ENCODE results near the gene IL17RB. TPM values are rescaled to one million over a fixed set of nuclear protein-coding genes. Genes with fewer than 3 reads are reported as not detected.

IL17RB gene
- total RNA-seq, 6 experiments from 2014 or later = not detected

GRCh38 chr3:53815067-53815466 lies 31.3 kb upstream of the IL17RB start:
- Mint-ChIP-seq H3K9me3 (no peaks in the 10 kb centered on the region), H3K27ac (no peak overlapping the region), H3K27me3 (ENCODE audit: insufficient read depth) (peaks cover 16% of the 10 kb centered on the region), H3K4me1 (ENCODE audit: low read depth) (no peaks in the 10 kb centered on the region), H3K4me3 (no peak overlapping the region), H3K36me3 (ENCODE audit: low read depth) (no peaks in the 10 kb centered on the region)
- no peak for DNase-seq
- TF ChIP-seq CTCF (IDR thresholded peaks at IDR 0.05) = no peak

DNA sequence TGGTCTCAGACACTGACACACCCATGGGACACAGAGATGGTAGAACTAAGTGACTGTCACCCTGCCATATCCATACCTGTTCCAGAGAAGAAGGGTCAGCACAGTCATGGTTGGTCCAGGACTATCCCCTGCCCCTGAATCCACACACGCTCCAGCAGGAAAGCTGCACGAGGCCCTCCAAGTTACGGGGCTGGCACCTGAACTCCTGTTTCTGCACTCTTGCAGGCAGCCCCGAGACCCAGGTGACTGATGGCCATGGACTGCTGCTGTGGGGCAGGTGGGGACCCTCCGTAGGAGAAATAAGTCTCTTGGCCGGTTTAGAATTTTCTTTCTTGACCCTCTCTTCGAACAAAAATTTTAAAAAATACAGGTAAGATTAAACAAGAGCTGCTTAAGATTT lies 30.7 kb upstream of the IL17RB start:
- TF ChIP-seq CTCF (IDR thresholded peaks at IDR 0.05) = no peak
- Mint-ChIP-seq H3K9me3 (no peaks in the 10 kb centered on the region), H3K27me3 (ENCODE audit: insufficient read depth) (peaks cover 21% of the 10 kb centered on the region), H3K36me3 (ENCODE audit: low read depth) (no peaks in the 10 kb centered on the region), H3K4me3 (no peak overlapping the region), H3K27ac (no peak overlapping the region), H3K4me1 (ENCODE audit: low read depth) (no peaks in the 10 kb centered on the region)
- no peak for DNase-seq

DNA sequence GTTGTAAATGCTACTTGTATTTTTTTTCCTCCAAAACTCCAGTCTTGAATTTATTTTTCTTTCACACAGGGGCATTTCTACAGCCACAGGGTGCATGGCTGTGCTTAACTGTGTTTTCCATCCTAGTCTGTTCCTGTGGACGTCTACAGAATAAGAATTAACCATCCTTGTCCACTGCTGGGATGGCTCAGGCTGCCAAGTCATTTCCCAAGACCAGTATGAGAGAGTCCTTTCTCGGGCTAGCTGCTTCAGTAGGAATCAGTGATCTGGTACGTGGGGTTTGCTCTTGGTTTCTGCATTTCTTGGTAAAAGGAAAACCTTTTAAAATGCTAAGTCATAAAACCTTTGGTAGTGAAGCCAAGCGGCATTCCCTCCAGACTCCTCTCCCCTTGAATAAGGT lies 29.9 kb upstream of the IL17RB start:
- no peak for DNase-seq
- H3K27me3 Mint-ChIP-seq (ENCODE audit: insufficient read depth) = peaks cover 21% of the 10 kb centered on the region
- H3K36me3 Mint-ChIP-seq (ENCODE audit: low read depth) = no peaks in the 10 kb centered on the region
- H3K27ac Mint-ChIP-seq = no peak overlapping the region
- no peaks in the 10 kb centered on the region for H3K9me3 Mint-ChIP-seq
- H3K4me1 Mint-ChIP-seq (ENCODE audit: low read depth) = no peaks in the 10 kb centered on the region
- no peak overlapping the region for H3K4me3 Mint-ChIP-seq
- TF ChIP-seq CTCF (IDR thresholded peaks at IDR 0.05) = no peak

GRCh38 chr3:53817211-53817610 lies 29.2 kb upstream of the IL17RB start:
- H3K36me3 Mint-ChIP-seq (ENCODE audit: low read depth) = no peaks in the 10 kb centered on the region
- no peak overlapping the region for H3K4me3 Mint-ChIP-seq
- no peak overlapping the region for H3K27ac Mint-ChIP-seq
- no peak for TF ChIP-seq CTCF (IDR thresholded peaks at IDR 0.05)
- H3K27me3 Mint-ChIP-seq (ENCODE audit: insufficient read depth) = peaks cover 21% of the 10 kb centered on the region
- H3K4me1 Mint-ChIP-seq (ENCODE audit: low read depth) = no peaks in the 10 kb centered on the region
- H3K9me3 Mint-ChIP-seq = no peaks in the 10 kb centered on the region
- no peak for DNase-seq

DNA sequence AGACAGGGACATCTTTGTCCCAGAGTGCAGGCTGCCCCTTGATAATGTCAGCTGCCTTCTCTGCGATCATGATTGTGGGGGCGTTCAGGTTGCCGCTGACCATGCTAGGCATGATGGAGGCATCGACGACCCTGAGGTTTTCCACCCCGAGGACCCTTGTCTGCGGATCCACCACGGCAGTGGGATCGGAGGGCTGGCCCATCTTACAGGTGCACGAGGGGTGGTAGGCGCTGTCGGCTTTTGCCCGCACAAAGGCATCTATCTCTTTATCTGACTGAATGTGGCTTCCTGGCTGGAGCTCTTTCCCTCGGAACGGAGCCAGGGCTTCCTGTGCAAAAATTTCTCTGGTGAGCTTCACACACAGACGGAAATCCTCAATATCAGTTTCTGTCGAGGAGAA lies 28.6 kb upstream of the IL17RB start:
- Mint-ChIP-seq H3K36me3 (ENCODE audit: low read depth) (no peaks in the 10 kb centered on the region), H3K27ac (no peak overlapping the region), H3K27me3 (ENCODE audit: insufficient read depth) (peaks cover 21% of the 10 kb centered on the region), H3K9me3 (no peaks in the 10 kb centered on the region), H3K4me3 (no peak overlapping the region), H3K4me1 (ENCODE audit: low read depth) (no peaks in the 10 kb centered on the region)
- no peak for TF ChIP-seq CTCF (IDR thresholded peaks at IDR 0.05)
- no peak for DNase-seq

Measured in HFFc6 (cell line).